Epithelial cell of proximal tubule (primary cell): ENCODE measurements around the gene PDS5B. TPM values are rescaled to one million over a fixed set of nuclear protein-coding genes. Genes with fewer than 3 reads are reported as not detected.
A peak's percentile ranks its signal among the peaks of the same experiment; 100 is the strongest.

Experiments
- DNase-seq: peaks from one replicate; pipeline ENCODE4 v3.0.0-alpha.2; 2011; ENCODE audit warnings: low read depth
- H3K4me3 ChIP-seq: 2 replicates; pipeline ENCODE4 v1.5.1; 2011; ENCODE audit warnings: low read depth, mild to moderate bottlenecking, low read length
- total RNA-seq: library from RNA; depleted of rRNA; stranded (reverse); fragments of >200 nt; gene quantifications from 2 replicates; pipeline ENCODE4 v1.2.3, GENCODE V29; 2015
- TF ChIP-seq, protein P1 (sequence below): conservative IDR thresholded peaks from 2 replicates; pipeline ENCODE4 v1.5.1; 2012; ENCODE audit warnings: low read depth, mild to moderate bottlenecking, low read length

Gene PDS5B
- total RNA-seq, 1 donor from 2014 or later, result 13.9 TPM

DNA sequence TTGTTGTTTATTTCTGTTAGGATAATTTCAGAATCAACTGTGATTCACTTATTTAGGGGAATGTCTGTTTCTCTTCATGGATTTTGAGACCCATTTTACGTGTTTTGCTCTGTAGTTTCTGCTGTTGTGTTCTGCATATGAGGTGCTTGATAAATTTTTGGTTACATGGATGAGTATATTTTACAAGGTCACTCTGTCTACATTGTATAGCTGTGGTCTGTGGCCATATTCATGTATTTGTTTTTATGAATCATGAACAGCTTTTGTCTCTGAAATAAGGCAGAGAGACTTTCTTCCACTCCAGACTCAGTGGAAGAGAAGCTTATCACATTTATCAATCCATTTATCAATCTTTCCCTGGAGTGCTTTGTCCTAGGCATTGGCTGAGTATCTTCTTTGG lies 56.6 kb downstream of the PDS5B start:
- DNase-seq, result no peak
- H3K4me3 ChIP-seq, result no peak overlapping the region
- TF ChIP-seq, protein P1, sequence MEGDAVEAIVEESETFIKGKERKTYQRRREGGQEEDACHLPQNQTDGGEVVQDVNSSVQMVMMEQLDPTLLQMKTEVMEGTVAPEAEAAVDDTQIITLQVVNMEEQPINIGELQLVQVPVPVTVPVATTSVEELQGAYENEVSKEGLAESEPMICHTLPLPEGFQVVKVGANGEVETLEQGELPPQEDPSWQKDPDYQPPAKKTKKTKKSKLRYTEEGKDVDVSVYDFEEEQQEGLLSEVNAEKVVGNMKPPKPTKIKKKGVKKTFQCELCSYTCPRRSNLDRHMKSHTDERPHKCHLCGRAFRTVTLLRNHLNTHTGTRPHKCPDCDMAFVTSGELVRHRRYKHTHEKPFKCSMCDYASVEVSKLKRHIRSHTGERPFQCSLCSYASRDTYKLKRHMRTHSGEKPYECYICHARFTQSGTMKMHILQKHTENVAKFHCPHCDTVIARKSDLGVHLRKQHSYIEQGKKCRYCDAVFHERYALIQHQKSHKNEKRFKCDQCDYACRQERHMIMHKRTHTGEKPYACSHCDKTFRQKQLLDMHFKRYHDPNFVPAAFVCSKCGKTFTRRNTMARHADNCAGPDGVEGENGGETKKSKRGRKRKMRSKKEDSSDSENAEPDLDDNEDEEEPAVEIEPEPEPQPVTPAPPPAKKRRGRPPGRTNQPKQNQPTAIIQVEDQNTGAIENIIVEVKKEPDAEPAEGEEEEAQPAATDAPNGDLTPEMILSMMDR, result no peak

GRCh38 chr13:32645854-32646253 lies 59.6 kb downstream of the PDS5B start:
- TF ChIP-seq, protein P1, result no peak
- no peak for DNase-seq
- H3K4me3 ChIP-seq, result no peak overlapping the region

DNA sequence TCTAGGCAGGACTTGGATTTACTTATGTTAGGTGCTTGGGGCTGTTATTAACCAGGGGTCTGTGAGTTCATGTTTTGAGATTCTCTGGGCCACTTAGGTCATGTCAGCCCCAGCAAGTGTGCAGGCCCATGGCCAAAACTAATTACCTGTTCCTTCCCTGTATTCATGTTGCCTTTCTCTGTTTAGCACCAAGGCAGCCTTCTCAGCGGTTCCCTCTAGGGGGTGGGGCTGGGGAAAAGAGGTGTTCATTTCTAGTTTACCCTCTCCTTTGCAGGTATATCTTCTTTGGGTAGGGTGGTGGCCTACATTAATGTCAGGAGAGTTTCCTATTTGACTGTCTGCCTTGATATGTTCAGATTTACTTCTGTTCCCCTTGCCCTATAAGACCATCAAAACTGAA lies 61.7 kb downstream of the PDS5B start:
- DNase-seq, result no peak
- H3K4me3 ChIP-seq, result no peak overlapping the region
- TF ChIP-seq, protein P1, result no peak

GRCh38 chr13:32650705-32651311 lies 64.6 kb downstream of the PDS5B start:
- no peak overlapping the region for H3K4me3 ChIP-seq
- TF ChIP-seq, protein P1, result peak; percentile 96
- DNase-seq, result no peak

- TF ChIP-seq, protein P1, result no peak
- H3K4me3 ChIP-seq, result no peak overlapping the region
- no peak for DNase-seq
Measured at GRCh38 chr13:32657309-32657708, 71.1 kb downstream of the PDS5B start.

- no peak for DNase-seq
- no peak overlapping the region for H3K4me3 ChIP-seq
- TF ChIP-seq, protein P1, result no peak
Measured at GRCh38 chr13:32659736-32660135, 73.5 kb downstream of the PDS5B start.

DNA sequence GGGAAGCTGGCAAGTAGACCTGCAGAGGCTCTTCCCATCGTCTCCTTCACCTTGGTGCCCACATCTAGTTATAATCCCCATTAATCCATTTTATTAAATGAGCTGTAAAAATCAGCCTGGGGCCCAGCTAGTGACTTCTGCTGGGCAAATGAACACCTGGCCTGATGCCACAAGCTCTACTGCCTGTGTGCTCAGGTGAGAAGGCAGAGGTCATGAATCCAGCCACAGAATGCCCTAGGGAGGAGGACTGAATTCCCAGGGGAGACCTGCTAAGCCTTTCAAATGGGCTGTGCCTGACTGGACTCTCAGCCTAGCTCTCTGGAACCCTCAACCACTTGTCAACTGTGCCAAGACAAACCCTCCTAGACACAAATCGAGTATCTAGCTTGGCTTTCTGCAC lies 74.0 kb downstream of the PDS5B start:
- no peak for DNase-seq
- H3K4me3 ChIP-seq, result no peak overlapping the region
- TF ChIP-seq, protein P1, result no peak
